D721Med (cell line): ENCODE results near the gene SMYD2.
A peak's percentile ranks its signal among the peaks of the same experiment; 100 is the strongest.

Experiments used
- DNase-seq: peaks from one replicate; pipeline ENCODE4 v3.0.0; 2011; ENCODE audit warnings: low spot score; ENCODE audit not compliant: insufficient read length
- FAIRE-seq: peaks from 2 replicates; lab custom pipeline; 2011; peaks lifted over from hg19 to GRCh38; lab: Jason Lieb, UNC
- CTCF ChIP-seq: IDR thresholded peaks from 2 replicates; pipeline ENCODE4 v1.5.1; 2012; ENCODE audit warnings: mild to moderate bottlenecking, control low read depth; ENCODE audit not compliant: insufficient read depth; ENCODE audit errors: missing control alignments

The SMYD2 gene

GRCh38 chr1:214321705-214322453 lies 40.9 kb downstream of the SMYD2 start:
- FAIRE-seq: no peak
- DNase-seq: no peak
- TF ChIP-seq CTCF: no peak

GRCh38 chr1:214324896-214325800 lies 44.2 kb downstream of the SMYD2 start:
- FAIRE-seq: no peak
- TF ChIP-seq CTCF: no peak
- DNase-seq: no peak

GRCh38 chr1:214326406-214326805 lies 45.4 kb downstream of the SMYD2 start:
- no peak for TF ChIP-seq CTCF
- no peak for FAIRE-seq
- no peak for DNase-seq

- FAIRE-seq: no peak
- TF ChIP-seq CTCF: no peak
- DNase-seq: no peak
Observed at GRCh38 chr1:214327514-214327913, 46.6 kb downstream of the SMYD2 start.

- peak; percentile 98 for TF ChIP-seq CTCF
- DNase-seq: peak; percentile 96
- FAIRE-seq: peak; percentile 91
Observed at GRCh38 chr1:214328770-214329469, 48.0 kb downstream of the SMYD2 start.

GRCh38 chr1:214329470-214330220 lies 48.7 kb downstream of the SMYD2 start:
- no peak for TF ChIP-seq CTCF
- FAIRE-seq (no peak), DNase-seq (no peak)
